ENCODE data around the gene CTXN3. TPM values are rescaled to one million over a fixed set of nuclear protein-coding genes. Genes with fewer than 3 reads are reported as not detected.
A peak's percentile ranks its signal among the peaks of the same experiment; 100 is the strongest.

Gene CTXN3
- total RNA-seq, 1 experiment from 2014 or later: not detected

DNA sequence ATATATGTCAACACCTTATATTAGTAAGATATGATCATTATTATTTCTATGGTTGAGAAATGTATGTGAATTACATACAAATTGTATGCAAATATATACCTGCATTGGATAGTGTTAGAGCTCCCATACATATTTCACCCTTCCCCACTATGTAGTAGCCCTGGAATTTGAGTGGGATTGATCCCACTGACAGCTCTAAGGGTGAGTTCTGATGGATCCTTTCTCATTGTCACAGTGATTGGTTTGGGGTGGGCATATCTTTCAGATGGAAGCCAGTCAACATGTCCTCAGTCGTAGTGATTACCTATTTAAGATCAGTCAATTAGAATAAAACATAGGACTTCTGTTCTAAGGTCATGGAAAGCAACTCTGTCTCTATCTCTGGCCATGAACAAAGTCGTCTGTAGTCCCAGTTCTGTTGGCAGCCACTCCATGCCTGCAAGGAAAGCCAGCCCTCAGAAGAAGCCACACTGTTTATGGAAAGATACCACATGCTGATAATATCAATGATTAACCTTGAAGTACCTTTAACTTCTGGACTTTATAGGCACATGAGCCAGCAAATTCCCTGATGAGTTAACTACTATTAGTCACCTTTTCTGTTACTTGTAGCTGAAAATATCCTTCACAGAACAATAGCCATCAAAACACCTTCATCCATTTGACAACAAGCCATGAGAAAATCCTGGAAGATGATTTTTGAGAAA, 49.2 kb downstream of the CTXN3 start:
- no peak for DNase-seq (ENCODE audit: low read depth)

DNA sequence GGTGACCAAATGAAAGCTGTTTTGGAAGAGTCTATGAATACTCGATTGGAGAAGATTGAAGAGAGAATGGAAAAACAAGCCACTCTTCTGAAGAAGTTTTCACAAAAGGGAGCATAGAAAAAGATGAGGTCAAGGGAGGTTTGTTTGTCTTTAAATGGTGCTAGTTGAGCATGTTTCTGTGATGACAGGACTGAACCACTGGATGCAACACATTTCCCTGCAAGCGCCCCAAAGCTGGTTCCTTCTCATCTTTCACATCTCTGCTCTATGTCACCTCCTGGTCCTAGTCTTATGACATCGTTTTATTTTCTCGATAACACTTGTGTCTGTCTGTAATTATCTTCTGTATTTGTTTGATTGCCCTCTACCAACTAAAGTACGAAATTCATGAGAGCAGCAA, 50.5 kb downstream of the CTXN3 start:
- DNase-seq (ENCODE audit: low read depth): no peak

DNA sequence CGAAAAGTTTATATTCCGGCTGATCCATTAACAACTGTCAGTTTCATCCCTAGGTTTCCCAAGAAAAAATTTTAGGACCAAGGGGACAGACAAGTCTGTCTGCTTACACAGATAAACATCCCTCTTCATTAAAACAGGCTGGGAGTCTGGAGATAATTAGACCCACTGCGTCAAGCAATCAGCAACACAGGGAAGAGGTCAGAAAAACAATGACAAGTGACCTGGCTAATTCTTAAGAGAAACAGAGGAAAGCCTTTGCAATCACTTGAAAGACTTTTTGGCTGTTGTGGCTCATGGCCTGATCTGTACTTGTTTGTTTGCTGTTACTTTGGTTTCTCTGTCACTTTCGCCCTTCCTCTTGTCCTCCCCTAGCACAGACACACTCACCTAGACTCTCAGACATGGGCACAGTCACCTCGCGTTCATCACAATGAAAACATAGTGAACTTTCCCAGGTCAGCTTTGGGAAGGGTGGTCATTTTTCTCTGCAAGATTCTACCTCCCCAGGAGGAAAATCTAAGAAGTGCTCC, 51.4 kb downstream of the CTXN3 start:
- no peak for DNase-seq (ENCODE audit: low read depth)

DNA sequence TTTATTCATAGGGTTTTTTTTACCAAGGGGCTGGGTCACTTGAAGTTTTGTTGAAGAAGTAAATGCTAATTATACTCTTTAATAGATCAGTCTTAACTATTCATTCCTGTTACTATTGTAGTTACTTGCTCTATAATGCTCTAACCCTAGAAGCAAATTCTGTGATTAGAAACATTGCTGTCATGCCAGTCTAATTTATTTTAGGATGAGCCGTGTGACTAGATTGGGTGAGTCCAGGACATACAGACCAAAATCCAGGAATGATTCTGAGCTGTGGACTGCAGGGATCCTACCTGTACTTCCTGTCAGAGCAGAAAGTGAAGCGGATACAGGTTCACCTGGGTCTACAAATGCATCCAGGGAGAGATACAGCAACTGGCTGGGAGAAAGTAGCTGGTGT, 53.6 kb downstream of the CTXN3 start:
- no peak for DNase-seq (ENCODE audit: low read depth)

DNA sequence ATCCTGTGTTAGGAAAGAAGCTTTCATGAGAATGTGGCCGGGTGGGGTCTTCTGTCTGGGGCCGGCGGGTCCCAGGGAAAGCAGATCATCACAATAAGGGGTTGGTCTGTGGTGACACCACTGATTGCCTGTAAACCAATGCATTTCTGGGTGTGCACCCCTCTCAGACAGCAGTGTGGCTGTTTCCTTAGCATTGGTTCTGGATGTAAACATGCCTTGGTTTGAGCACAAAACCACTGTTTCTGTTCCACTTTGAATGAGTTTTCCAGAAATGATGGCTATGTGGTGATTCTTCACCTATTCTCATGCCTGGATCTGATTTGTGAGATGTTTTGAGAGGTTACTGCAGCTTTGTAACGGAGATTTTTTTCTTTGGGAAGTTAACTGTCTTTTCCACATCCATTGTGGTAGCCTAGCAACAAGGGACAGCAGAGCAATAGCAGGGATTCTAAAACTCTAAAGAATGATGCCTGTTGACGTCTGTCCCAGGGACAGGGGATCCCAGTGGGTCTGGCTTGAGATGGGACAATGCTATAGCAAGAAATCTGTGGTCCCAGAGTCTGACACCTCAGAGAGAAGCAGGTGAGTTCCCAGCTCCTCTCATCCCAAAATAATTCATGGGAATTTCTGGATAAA, 54.2 kb downstream of the CTXN3 start, which contains the start of gene CCDC192:
Gene CCDC192 (plus strand): TSS at position 466 of the 636 bp plus-strand sequence. CDS start 55 bp downstream, at position 521.
- no peak for DNase-seq (ENCODE audit: low read depth)

DNA sequence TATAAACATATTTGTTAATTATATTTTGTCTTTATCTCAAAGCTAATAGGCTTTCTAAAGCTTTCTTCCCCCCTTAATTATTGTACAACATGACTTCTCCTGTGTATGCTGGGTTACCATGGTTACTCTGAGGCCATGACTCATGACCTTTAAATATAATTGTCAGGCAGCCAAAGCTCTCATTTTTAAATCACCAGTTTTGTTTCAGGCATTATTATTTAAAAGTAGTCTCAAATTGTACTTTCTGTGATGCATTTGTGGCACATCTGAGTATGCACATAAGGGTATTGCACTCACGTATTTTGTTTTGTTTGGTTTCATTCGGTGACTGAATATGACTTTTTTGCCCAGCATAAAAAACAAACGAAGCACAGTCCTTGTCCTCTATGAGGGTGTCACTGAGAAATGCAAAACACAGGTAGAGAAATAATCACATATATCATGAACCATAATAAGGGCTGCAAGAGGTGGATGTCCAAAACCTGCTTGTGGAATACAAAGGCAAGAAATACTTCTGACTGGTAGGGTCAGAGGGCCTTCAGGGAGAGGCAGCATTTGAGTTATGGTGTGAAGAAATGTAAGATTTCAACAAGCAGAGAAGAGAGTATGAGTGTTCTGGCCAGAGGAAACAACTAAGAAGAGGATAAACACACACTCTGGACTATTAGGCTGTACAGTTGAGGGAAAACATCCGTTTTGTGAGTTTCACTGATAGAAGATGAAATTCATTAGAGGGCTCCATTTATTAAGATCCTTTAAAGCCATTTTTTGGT, 56.4 kb downstream of the CTXN3 start:
- peak; percentile 83 for DNase-seq (ENCODE audit: low read depth)

DNA sequence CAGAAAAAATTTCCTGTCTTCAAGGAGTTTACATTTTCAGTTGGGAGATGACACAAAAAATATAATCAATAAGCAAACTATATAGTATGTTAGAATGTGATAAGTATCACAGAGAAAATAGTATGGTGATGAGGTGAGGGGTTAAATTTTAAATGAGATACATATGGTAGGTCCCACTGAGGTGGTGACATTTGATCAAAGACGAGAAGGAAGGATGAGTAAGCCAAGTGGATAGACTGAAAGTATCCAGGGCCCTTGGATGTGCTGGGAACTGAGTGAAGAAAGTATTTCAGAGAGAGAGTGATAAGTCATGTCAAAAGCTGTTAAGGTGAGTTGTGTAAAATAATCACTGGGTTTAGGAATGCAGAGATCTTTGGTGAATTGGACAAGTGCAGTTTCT, 57.8 kb downstream of the CTXN3 start:
- DNase-seq (ENCODE audit: low read depth): no peak

DNA sequence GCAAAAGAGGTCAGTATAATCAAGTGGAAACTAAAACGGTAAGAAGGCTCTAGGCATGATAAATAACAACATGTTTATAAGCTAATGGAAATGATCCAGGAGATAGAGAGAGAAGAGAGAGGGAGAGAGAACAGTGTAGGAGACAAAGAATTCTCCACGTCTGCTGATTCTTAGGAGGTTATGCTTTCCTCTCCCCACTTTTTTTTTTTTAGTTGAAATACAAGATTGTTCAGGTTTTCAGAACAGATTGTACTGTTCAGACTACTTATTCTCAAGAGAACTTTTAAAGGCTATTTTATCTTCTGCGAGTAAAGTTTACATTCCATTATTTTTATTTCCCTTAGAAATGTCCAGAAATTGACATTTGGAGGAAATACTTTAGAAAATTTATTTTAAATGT, 58.3 kb downstream of the CTXN3 start:
- DNase-seq (ENCODE audit: low read depth): no peak

Other genes with a start within 250 kb of the CTXN3 start
- gene PRRC1, start 131.4 kb upstream of the CTXN3 start, total RNA-seq (2014; rRNA removed): 44.9 and 50.3 TPM in 2 replicates
- gene CCDC192, start 54.3 kb downstream of the CTXN3 start, total RNA-seq (2014; rRNA removed): not detected in 2 replicates

Data from LHCN-M2 (cell line).